H9 (cell line): ENCODE measurements around the gene COL4A6. TPM values are rescaled to one million over a fixed set of nuclear protein-coding genes. Genes with fewer than 3 reads are reported as not detected.
A peak's percentile ranks its signal among the peaks of the same experiment; 100 is the strongest.

ENCODE experiments used
- DNase-seq: peaks from one replicate; pipeline ENCODE4 v3.0.0-alpha.2; 2017
- H2AFZ ChIP-seq: one replicate; pipeline ENCODE4 v1.6.1; 2013; ENCODE audit warnings: mild to moderate bottlenecking, low read length, control low read depth, moderate library complexity
- H2AK5ac ChIP-seq: 2 replicates; pipeline ENCODE4 v1.6.1; 2013; ENCODE audit warnings: low read length, control low read depth, mixed read lengths; ENCODE audit not compliant: insufficient read length
- H2BK120ac ChIP-seq: one replicate; pipeline ENCODE4 v1.6.1; 2013; ENCODE audit warnings: low read depth, mild to moderate bottlenecking, low read length, control low read depth, inconsistent platforms; ENCODE audit not compliant: poor library complexity, severe bottlenecking
- H2BK12ac ChIP-seq: 2 replicates; pipeline ENCODE4 v1.6.1; 2013; ENCODE audit warnings: low read length, control low read depth, mixed read lengths, low read depth; ENCODE audit not compliant: insufficient read length
- H2BK15ac ChIP-seq: 2 replicates; pipeline ENCODE4 v1.6.1; 2013; ENCODE audit warnings: low read depth, low read length, control low read depth
- H2BK20ac ChIP-seq: one replicate; pipeline ENCODE4 v1.6.1; 2013; ENCODE audit warnings: low read depth, mild to moderate bottlenecking, low read length, control low read depth, inconsistent platforms; ENCODE audit not compliant: poor library complexity, severe bottlenecking
- H2BK5ac ChIP-seq: 2 replicates; pipeline ENCODE4 v1.6.1; 2013; ENCODE audit warnings: low read length, control low read depth, mixed read lengths; ENCODE audit not compliant: insufficient read length
- H3K14ac ChIP-seq: 2 replicates; pipeline ENCODE4 v1.6.1; 2013; ENCODE audit warnings: low read length, control low read depth; ENCODE audit not compliant: insufficient read depth
- H3K18ac ChIP-seq: 2 replicates; pipeline ENCODE4 v1.6.1; 2013; ENCODE audit warnings: low read depth, mild to moderate bottlenecking, mixed read lengths, low read length, control low read depth; ENCODE audit not compliant: insufficient read length
- H3K23ac ChIP-seq: 2 replicates; pipeline ENCODE4 v1.6.1; 2013; ENCODE audit warnings: low read length, control low read depth, mixed read lengths, low read depth; ENCODE audit not compliant: insufficient read length
- H3K23me2 ChIP-seq: 2 replicates; pipeline ENCODE4 v1.6.1; 2013; ENCODE audit warnings: low read depth, mild to moderate bottlenecking, mixed read lengths, low read length, control low read depth; ENCODE audit not compliant: insufficient read length, poor library complexity, severe bottlenecking
- H3K27ac ChIP-seq: 2 replicates; pipeline ENCODE4 v1.5.1; 2013; ENCODE audit warnings: low read length, control low read depth, mixed read lengths, low read depth; ENCODE audit not compliant: insufficient read length
- H3K27me3 ChIP-seq: 2 replicates; pipeline ENCODE4 v1.6.1; 2013; ENCODE audit warnings: low read length, control low read depth, inconsistent platforms; ENCODE audit not compliant: insufficient read depth
- H3K4ac ChIP-seq: 2 replicates; pipeline ENCODE4 v1.6.1; 2013; ENCODE audit warnings: low read depth, mild to moderate bottlenecking, control low read depth, inconsistent platforms, low read length, moderate library complexity
- H3K4me1 ChIP-seq: 2 replicates; pipeline ENCODE4 v1.6.1; 2013; ENCODE audit warnings: low read length, control low read depth, inconsistent platforms; ENCODE audit not compliant: insufficient read depth
- H3K4me2 ChIP-seq: 2 replicates; pipeline ENCODE4 v1.6.1; 2013; ENCODE audit warnings: low read length, control low read depth, mixed read lengths; ENCODE audit not compliant: insufficient read length, insufficient read depth
- H3K56ac ChIP-seq: 2 replicates; pipeline ENCODE4 v1.6.1; 2013; ENCODE audit warnings: low read depth, mild to moderate bottlenecking, mixed read lengths, low read length, control low read depth; ENCODE audit not compliant: insufficient read length
- H3K79me1 ChIP-seq: 2 replicates; pipeline ENCODE4 v1.6.1; 2013; ENCODE audit warnings: low read depth, mild to moderate bottlenecking, moderate library complexity, low read length, control low read depth, inconsistent platforms; ENCODE audit not compliant: insufficient read depth, poor library complexity, severe bottlenecking
- H3K79me2 ChIP-seq: 2 replicates; pipeline ENCODE4 v1.6.1; 2013; ENCODE audit warnings: low read length, control low read depth, inconsistent platforms; ENCODE audit not compliant: insufficient read depth
- H3K9ac ChIP-seq: 2 replicates; pipeline ENCODE4 v1.6.1; 2013; ENCODE audit warnings: low read length, control low read depth, mixed read lengths; ENCODE audit not compliant: insufficient read length; ENCODE audit errors: extremely low read depth
- H3K9me3 ChIP-seq: one replicate; pipeline ENCODE4 v1.6.1; 2013; ENCODE audit warnings: low read depth, low read length, inconsistent platforms; ENCODE audit not compliant: control insufficient read depth
- H3T11ph ChIP-seq: one replicate; pipeline ENCODE4 v1.6.1; 2013; ENCODE audit warnings: mild to moderate bottlenecking, low read length, control low read depth, inconsistent platforms
- H4K20me1 ChIP-seq: one replicate; pipeline ENCODE4 v1.6.1; 2013; ENCODE audit not compliant: control insufficient read depth, insufficient read length, insufficient read depth
- H4K5ac ChIP-seq: 2 replicates; pipeline ENCODE4 v1.6.1; 2013; ENCODE audit warnings: low read depth, mild to moderate bottlenecking, mixed read lengths, low read length, control low read depth; ENCODE audit not compliant: insufficient read length
- H4K8ac ChIP-seq: replicated peaks from 2 replicates; pipeline ENCODE4 v1.6.1; 2013; ENCODE audit warnings: low read length, control low read depth, mixed read lengths, low read depth; ENCODE audit not compliant: insufficient read length
- H4K91ac ChIP-seq: 2 replicates; pipeline ENCODE4 v1.6.1; 2013; ENCODE audit warnings: low read depth, mild to moderate bottlenecking, moderate library complexity, mixed read lengths, low read length, control low read depth; ENCODE audit not compliant: insufficient read length
- H3K27ac Mint-ChIP-seq, 3 experiments: 2 replicates in 2 of 3; 3 replicates in 1 of 3; pipeline ENCODE4 v1.8.0; 2020 to 2021; ENCODE audit warnings: mixed read lengths in 3 of 3, mild to moderate bottlenecking in 1 of 3, moderate library complexity in 1 of 3
- H3K27me3 Mint-ChIP-seq: 2 replicates; pipeline ENCODE4 v1.8.0; 2021; ENCODE audit warnings: low read depth, mild to moderate bottlenecking, moderate library complexity, mixed read lengths
- H3K36me3 Mint-ChIP-seq, 3 experiments: 2 replicates in 2 of 3; 3 replicates in 1 of 3; pipeline ENCODE4 v1.8.0; 2020 to 2021; ENCODE audit warnings: low read depth in 3 of 3, mixed read lengths in 3 of 3; ENCODE audit not compliant: insufficient read depth in 1 of 3
- H3K4me1 Mint-ChIP-seq, 2 experiments: 2 replicates each; pipeline ENCODE4 v1.8.0; 2020; ENCODE audit warnings: mixed read lengths in 2 of 2
- H3K4me3 Mint-ChIP-seq, 2 experiments: 2 replicates in 1 of 2; 3 replicates in 1 of 2; pipeline ENCODE4 v1.8.0; 2020 to 2021; ENCODE audit warnings: mild to moderate bottlenecking in 2 of 2, mixed read lengths in 2 of 2, moderate library complexity in 1 of 2
- H3K9me3 Mint-ChIP-seq, 2 experiments: 2 replicates in 1 of 2; 3 replicates in 1 of 2; pipeline ENCODE4 v1.8.0; 2020; ENCODE audit warnings: mild to moderate bottlenecking in 2 of 2, mixed read lengths in 2 of 2, moderate library complexity in 1 of 2
- WGBS: extraction: QIAGEN DNeasy Blood & Tissue Kit; methylation state at CpG from one replicate; pipeline ENCODE4 v1.1.7; 2013; ENCODE audit warnings: missing lambda C conversion rate, low lambda C conversion rate, mixed read lengths; ENCODE audit not compliant: insufficient read length; ENCODE audit errors: extremely low coverage; 5-methylcytosine and 5-hydroxymethylcytosine counted together
- total RNA-seq: library from RNA; stranded (reverse); gene quantifications from 2 replicates; pipeline ENCODE4 v1.2.1, GENCODE V29; 2021
- TF ChIP-seq, protein P1 (sequence below): fragments of 200-600 bp; sonication (generic); conservative IDR thresholded peaks from 3 replicates; pipeline ENCODE4 v1.8.0; 2021; ENCODE audit warnings: antibody characterized with exemption, mild to moderate bottlenecking

COL4A6 gene
- total RNA-seq, 1 experiment from 2014 or later = 16.7 TPM

DNA sequence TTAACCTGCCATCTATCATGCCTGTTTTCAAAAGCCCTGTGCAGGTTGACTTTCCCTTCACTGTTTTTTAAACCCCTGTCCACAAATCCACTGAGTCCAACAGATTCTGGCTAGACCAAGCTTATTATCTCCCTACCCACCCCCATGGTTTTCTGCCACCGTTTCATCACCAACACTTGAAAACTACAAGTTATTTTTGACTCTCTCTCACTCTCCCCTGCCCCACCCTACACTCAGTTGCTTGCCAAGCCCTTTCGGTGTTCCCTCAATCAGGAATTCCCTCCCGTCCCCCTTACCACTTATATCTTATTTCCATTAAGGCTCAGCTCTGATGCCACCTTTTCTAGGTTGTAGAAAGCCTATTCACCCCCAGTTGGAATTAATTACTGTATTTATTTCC is 316.9 kb downstream of the COL4A6 start:
- H2BK5ac ChIP-seq = no peak overlapping the region
- WGBS = no CpG with 5 or more reads among the region's 3 CpGs
- Mint-ChIP-seq H3K27ac (no peak overlapping the region), H3K9me3 (no peaks in the 10 kb centered on the region), H3K4me3 (no peak overlapping the region), H3K27me3 (no peaks in the 10 kb centered on the region), H3K36me3 (no peaks in the 10 kb centered on the region), H3K4me1 (peaks cover 10 to 19% of the 10 kb centered on the region in 2 experiments)
- H2AFZ ChIP-seq = no peak overlapping the region
- DNase-seq = no peak
- H4K91ac ChIP-seq = no peak overlapping the region
- no peak overlapping the region for H2AK5ac ChIP-seq
- H3K9ac ChIP-seq = peak overlapping the region; percentile 2
- no peak overlapping the region for H2BK20ac ChIP-seq
- no peak overlapping the region for H2BK15ac ChIP-seq
- no peak overlapping the region for H3K27ac ChIP-seq
- no peak overlapping the region for H4K8ac ChIP-seq
- no peaks in the 10 kb centered on the region for H3K9me3 ChIP-seq
- no peak overlapping the region for H3K4ac ChIP-seq
- no peak overlapping the region for H3K18ac ChIP-seq
- no peaks in the 10 kb centered on the region for H3K79me1 ChIP-seq
- no peaks in the 10 kb centered on the region for H3K79me2 ChIP-seq
- H3K27me3 ChIP-seq = no peaks in the 10 kb centered on the region
- no peak overlapping the region for H3K23ac ChIP-seq
- no peak overlapping the region for H3K4me2 ChIP-seq
- no peak overlapping the region for H2BK12ac ChIP-seq
- H3K14ac ChIP-seq = no peak overlapping the region
- H3K56ac ChIP-seq = no peak overlapping the region
- H3K4me1 ChIP-seq = 0 out of 2 replicates have a peak, but pooled peaks cover 2% of the 10 kb centered on the region
- no peak overlapping the region for H2BK120ac ChIP-seq
- TF ChIP-seq, protein P1, sequence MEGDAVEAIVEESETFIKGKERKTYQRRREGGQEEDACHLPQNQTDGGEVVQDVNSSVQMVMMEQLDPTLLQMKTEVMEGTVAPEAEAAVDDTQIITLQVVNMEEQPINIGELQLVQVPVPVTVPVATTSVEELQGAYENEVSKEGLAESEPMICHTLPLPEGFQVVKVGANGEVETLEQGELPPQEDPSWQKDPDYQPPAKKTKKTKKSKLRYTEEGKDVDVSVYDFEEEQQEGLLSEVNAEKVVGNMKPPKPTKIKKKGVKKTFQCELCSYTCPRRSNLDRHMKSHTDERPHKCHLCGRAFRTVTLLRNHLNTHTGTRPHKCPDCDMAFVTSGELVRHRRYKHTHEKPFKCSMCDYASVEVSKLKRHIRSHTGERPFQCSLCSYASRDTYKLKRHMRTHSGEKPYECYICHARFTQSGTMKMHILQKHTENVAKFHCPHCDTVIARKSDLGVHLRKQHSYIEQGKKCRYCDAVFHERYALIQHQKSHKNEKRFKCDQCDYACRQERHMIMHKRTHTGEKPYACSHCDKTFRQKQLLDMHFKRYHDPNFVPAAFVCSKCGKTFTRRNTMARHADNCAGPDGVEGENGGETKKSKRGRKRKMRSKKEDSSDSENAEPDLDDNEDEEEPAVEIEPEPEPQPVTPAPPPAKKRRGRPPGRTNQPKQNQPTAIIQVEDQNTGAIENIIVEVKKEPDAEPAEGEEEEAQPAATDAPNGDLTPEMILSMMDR = no peak
- H3T11ph ChIP-seq = no peak overlapping the region
- H4K5ac ChIP-seq = no peak overlapping the region
- no peaks in the 10 kb centered on the region for H4K20me1 ChIP-seq
- no peaks in the 10 kb centered on the region for H3K23me2 ChIP-seq
